Erythroblast (primary cell): ENCODE measurements around the gene TTC7B.

Experiments used
- GATA1 ChIP-seq: IDR thresholded peaks from 2 replicates; pipeline ENCODE4 v1.6.1; 2011; ENCODE audit warnings: low read depth, mild to moderate bottlenecking, control low read depth, low read length, moderate library complexity
- POLR2A ChIP-seq: IDR thresholded peaks from 2 replicates; pipeline ENCODE4 v1.6.1; 2011; ENCODE audit warnings: mild to moderate bottlenecking, low read length

DNA sequence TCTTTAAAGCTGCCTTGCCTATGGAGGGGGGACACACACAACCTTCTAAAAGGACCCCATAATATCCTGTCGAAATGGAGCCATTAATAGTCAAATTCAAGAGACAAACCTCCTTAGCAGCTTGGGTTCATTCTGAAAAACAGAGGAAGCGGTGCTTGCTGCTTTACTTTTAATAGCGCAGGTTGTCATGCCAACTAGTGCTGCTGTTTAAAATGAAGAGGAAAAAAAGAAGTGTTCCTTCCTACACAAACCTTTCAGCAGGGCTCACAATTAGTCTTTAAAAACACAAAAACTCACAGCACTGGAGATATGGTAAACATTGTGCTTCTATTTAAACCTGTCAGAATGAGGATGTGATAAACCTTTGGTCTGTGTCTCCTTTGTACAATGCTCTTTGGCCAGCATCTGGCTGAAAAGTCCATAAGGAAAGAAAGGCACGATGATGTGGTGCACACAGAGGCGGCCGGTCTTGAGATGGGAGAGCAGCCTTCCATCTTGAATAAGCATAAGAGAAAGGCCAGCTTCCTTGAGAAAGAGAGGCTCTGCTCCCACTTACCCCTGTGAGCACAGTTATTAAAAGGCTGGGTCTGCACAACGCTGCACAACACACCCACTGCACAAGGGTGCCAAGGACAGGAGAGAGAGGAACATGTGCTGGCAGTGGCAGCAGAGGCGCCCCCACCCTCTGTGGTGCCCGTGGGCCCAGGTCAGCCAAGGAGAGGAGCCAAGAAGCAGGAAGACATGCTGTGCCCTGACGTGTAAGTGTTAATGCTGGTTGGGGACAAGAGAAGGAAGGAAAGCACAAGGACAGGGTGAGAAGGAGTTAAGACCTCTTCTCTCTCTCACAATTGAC is 144.6 kb downstream of the TTC7B start:
- TF ChIP-seq POLR2A (no peak), GATA1 (no peak)
